HepG2 (cell line): ENCODE data around the gene KDM4E. TPM values are rescaled to one million over a fixed set of nuclear protein-coding genes. Genes with fewer than 3 reads are reported as not detected.

Experiments used
- ATF1 ChIP-seq: IDR thresholded peaks from 2 replicates; pipeline ENCODE4 v1.6.1; 2016; ENCODE audit warnings: mild to moderate bottlenecking, control low read depth
- BHLHE40 ChIP-seq: IDR thresholded peaks from 2 replicates; pipeline ENCODE4 v1.6.1; 2011; ENCODE audit warnings: low read length, improper control_type of control experiment
- CEBPG ChIP-seq: IDR thresholded peaks from 2 replicates; pipeline ENCODE4 v1.6.1; 2016
- GATAD1 ChIP-seq: IDR thresholded peaks from 2 replicates; pipeline ENCODE4 v1.6.1; 2016; ENCODE audit warnings: missing genetic modification reagents, missing compliant biosample characterization
- HNRNPUL1 ChIP-seq: fragments of 200-400 bp; formaldehyde crosslinking; IDR thresholded peaks from 2 replicates; pipeline ENCODE4 v1.6.1; 2017; ENCODE audit warnings: low read depth, mild to moderate bottlenecking, low read length, moderate library complexity
- IRF9 ChIP-seq: sonication (generic); formaldehyde crosslinking; IDR thresholded peaks from 2 replicates; pipeline ENCODE4 v1.8.0; 2022; ENCODE audit warnings: missing genetic modification reagents, mild to moderate bottlenecking, borderline replicate concordance
- PITX1 ChIP-seq: sonication (generic); formaldehyde crosslinking; IDR thresholded peaks from 2 replicates; pipeline ENCODE4 v1.5.1; 2020; ENCODE audit warnings: mild to moderate bottlenecking, missing genetic modification reagents
- RBFOX2 ChIP-seq: fragments of 200-400 bp; formaldehyde crosslinking; IDR thresholded peaks from 2 replicates; pipeline ENCODE4 v1.6.1; 2017; ENCODE audit warnings: low read depth, mild to moderate bottlenecking, low read length
- RBM22 ChIP-seq: fragments of 200-400 bp; formaldehyde crosslinking; optimal IDR thresholded peaks from 2 replicates; pipeline ENCODE3; 2017; ENCODE audit warnings: mild to moderate bottlenecking, low read length, moderate library complexity
- ZBTB2 ChIP-seq: sonication (generic); formaldehyde crosslinking; IDR thresholded peaks from 2 replicates; pipeline ENCODE4 v1.8.0; 2022; ENCODE audit warnings: low read depth, missing genetic modification reagents
- ZBTB8A ChIP-seq: sonication (generic); formaldehyde crosslinking; IDR thresholded peaks from 2 replicates; pipeline ENCODE4 v1.4.0; 2020; ENCODE audit warnings: mild to moderate bottlenecking, low read depth, missing genetic modification reagents, borderline replicate concordance
- ZIK1 ChIP-seq: sonication (generic); formaldehyde crosslinking; IDR thresholded peaks from 2 replicates; pipeline ENCODE4 v1.5.0; 2020; ENCODE audit warnings: mild to moderate bottlenecking, low read depth, missing genetic modification reagents, borderline replicate concordance
- ZNF570 ChIP-seq: sonication (generic); formaldehyde crosslinking; IDR thresholded peaks from 2 replicates; pipeline ENCODE4 v1.4.0; 2020; ENCODE audit warnings: mild to moderate bottlenecking, missing genetic modification reagents, borderline replicate concordance
- polyA plus RNA-seq, 8 experiments: library from polyadenylated mRNA; depleted of rRNA in 3 of 8; stranded (reverse) in 7 of 8; unstranded in 1 of 8; fragments of >200 nt; fragmentation: Illumina TruSeq in 4 of 8; extraction: Trizol in 4 of 8; gene quantifications; 2 replicates each; pipeline versions ENCODE4 v1.2.1 to v1.2.3, GENCODE V29; 2011 to 2016; ENCODE audit warnings: low read depth in 4 of 8, missing spikeins in 1 of 8, mixed read lengths in 1 of 8; ENCODE audit not compliant: insufficient read depth in 1 of 8
- total RNA-seq, 5 experiments: library from RNA; depleted of rRNA; stranded (reverse); fragments of >200 nt; fragmentation: Illumina TruSeq; extraction: Trizol; gene quantifications; 2 replicates each; pipeline ENCODE4 v1.2.3, GENCODE V29; 2016; ENCODE audit warnings: low read depth in 1 of 5
- TF ChIP-seq, protein P1 (sequence below): sonication (generic); formaldehyde crosslinking; IDR thresholded peaks from 2 replicates; pipeline ENCODE4 v1.5.1; 2020; ENCODE audit warnings: missing genetic modification reagents, mild to moderate bottlenecking, borderline replicate concordance
- TF ChIP-seq, protein P2 (sequence below), 2 experiments: sonication (generic) in 1 of 2; formaldehyde crosslinking in 1 of 2; IDR thresholded peaks; 2 replicates each; pipeline versions ENCODE4 v1.5.1 to v1.6.1; 2011 to 2020; ENCODE audit warnings: borderline replicate concordance in 1 of 2, low read depth in 1 of 2, low read length in 1 of 2, mild to moderate bottlenecking in 1 of 2, missing genetic modification reagents in 1 of 2, moderate library complexity in 1 of 2

The KDM4E gene
- total and polyA plus RNA-seq, 2 of the 13 experiments (the other 11 are each of a cell fraction or from before 2014, with no cell fraction given): not detected

GRCh38 chr11:95068549-95068948 is 43.5 kb downstream of the KDM4E start (continued):
- TF ChIP-seq ZBTB2 (CRISPR knock-in tag): no peak
- TF ChIP-seq PITX1 (CRISPR knock-in tag): no peak
- TF ChIP-seq ZIK1: no peak
- TF ChIP-seq, protein P1, sequence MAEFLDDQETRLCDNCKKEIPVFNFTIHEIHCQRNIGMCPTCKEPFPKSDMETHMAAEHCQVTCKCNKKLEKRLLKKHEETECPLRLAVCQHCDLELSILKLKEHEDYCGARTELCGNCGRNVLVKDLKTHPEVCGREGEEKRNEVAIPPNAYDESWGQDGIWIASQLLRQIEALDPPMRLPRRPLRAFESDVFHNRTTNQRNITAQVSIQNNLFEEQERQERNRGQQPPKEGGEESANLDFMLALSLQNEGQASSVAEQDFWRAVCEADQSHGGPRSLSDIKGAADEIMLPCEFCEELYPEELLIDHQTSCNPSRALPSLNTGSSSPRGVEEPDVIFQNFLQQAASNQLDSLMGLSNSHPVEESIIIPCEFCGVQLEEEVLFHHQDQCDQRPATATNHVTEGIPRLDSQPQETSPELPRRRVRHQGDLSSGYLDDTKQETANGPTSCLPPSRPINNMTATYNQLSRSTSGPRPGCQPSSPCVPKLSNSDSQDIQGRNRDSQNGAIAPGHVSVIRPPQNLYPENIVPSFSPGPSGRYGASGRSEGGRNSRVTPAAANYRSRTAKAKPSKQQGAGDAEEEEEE (CRISPR knock-in tag): no peak
- no peak for TF ChIP-seq HNRNPUL1
- TF ChIP-seq IRF9 (CRISPR knock-in tag): no peak
- TF ChIP-seq RBFOX2: peak; percentile 41; the same call in 1 of the 2 replicates
- no peak for TF ChIP-seq ZBTB8A (CRISPR knock-in tag)
- peak; percentile 27; the same call in 1 of the 2 replicates for TF ChIP-seq ATF1 (CRISPR knock-in tag)
- TF ChIP-seq BHLHE40: no peak
- TF ChIP-seq, protein P2, sequence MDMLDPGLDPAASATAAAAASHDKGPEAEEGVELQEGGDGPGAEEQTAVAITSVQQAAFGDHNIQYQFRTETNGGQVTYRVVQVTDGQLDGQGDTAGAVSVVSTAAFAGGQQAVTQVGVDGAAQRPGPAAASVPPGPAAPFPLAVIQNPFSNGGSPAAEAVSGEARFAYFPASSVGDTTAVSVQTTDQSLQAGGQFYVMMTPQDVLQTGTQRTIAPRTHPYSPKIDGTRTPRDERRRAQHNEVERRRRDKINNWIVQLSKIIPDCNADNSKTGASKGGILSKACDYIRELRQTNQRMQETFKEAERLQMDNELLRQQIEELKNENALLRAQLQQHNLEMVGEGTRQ (IDR thresholded peaks at IDR 0.05; ENCODE audit: low read depth, low read length): no peak
- TF ChIP-seq, protein P2 (CRISPR knock-in tag; IDR thresholded peaks at IDR 0.05; ENCODE audit: borderline replicate concordance): no peak
- no peak for TF ChIP-seq RBM22
- TF ChIP-seq ZNF570 (CRISPR knock-in tag): no peak
- TF ChIP-seq GATAD1: peak; percentile 83
- peak; percentile 35; the same call in 1 of the 2 replicates for TF ChIP-seq CEBPG (CRISPR knock-in tag)
